Mesenchymal stem cell (in vitro differentiated cells and primary cell): ENCODE results near the gene UQCRQ. TPM values are rescaled to one million over a fixed set of nuclear protein-coding genes. Genes with fewer than 3 reads are reported as not detected.

Source experiments
- DNase-seq: peaks from one replicate; pipeline ENCODE4 v3.0.0-alpha.2; 2013
- H2AFZ ChIP-seq: one replicate; pipeline ENCODE4 v1.6.1; 2013; ENCODE audit warnings: low read depth, mild to moderate bottlenecking, control low read depth, inconsistent platforms, low read length, moderate library complexity
- H2AK5ac ChIP-seq: 2 replicates; pipeline ENCODE4 v1.6.1; 2013; ENCODE audit warnings: low read length, moderate library complexity, mild to moderate bottlenecking, inconsistent platforms; ENCODE audit not compliant: severe bottlenecking
- H2BK120ac ChIP-seq: one replicate; pipeline ENCODE4 v1.6.1; 2013; ENCODE audit warnings: low read depth, mild to moderate bottlenecking, inconsistent platforms, low read length, moderate library complexity
- H2BK12ac ChIP-seq, 2 experiments: one replicate each; pipeline ENCODE4 v1.6.1; 2013; ENCODE audit warnings: inconsistent platforms in 2 of 2, low read length in 2 of 2, mild to moderate bottlenecking in 2 of 2, moderate library complexity in 2 of 2, control low read depth in 1 of 2
- H2BK15ac ChIP-seq: one replicate; pipeline ENCODE4 v1.6.1; 2013; ENCODE audit warnings: mild to moderate bottlenecking, low read depth, inconsistent platforms; ENCODE audit not compliant: poor library complexity, severe bottlenecking
- H2BK5ac ChIP-seq: 2 replicates; pipeline ENCODE4 v1.6.1; 2013; ENCODE audit warnings: low read depth, mild to moderate bottlenecking, low read length, control low read depth, inconsistent platforms; ENCODE audit not compliant: poor library complexity, severe bottlenecking
- H3K14ac ChIP-seq, 2 experiments: one replicate each; pipeline ENCODE4 v1.6.1; 2013; ENCODE audit warnings: inconsistent platforms in 2 of 2, low read length in 2 of 2, control low read depth in 1 of 2, mild to moderate bottlenecking in 1 of 2, moderate library complexity in 1 of 2
- H3K18ac ChIP-seq, 2 experiments: one replicate each; pipeline ENCODE4 v1.6.1; 2013; ENCODE audit warnings: inconsistent platforms in 2 of 2, low read length in 2 of 2, control low read depth in 1 of 2, low read depth in 1 of 2, mild to moderate bottlenecking in 1 of 2
- H3K23ac ChIP-seq, 2 experiments: one replicate each; pipeline ENCODE4 v1.6.1; 2013; ENCODE audit warnings: inconsistent platforms in 2 of 2, low read length in 2 of 2, mild to moderate bottlenecking in 2 of 2, moderate library complexity in 2 of 2, control low read depth in 1 of 2
- H3K27ac ChIP-seq: 2 replicates; pipeline ENCODE4 v1.5.1; 2013; ENCODE audit warnings: mild to moderate bottlenecking, moderate library complexity, low read length, control low read depth, inconsistent platforms; ENCODE audit not compliant: poor library complexity, severe bottlenecking
- H3K27me3 ChIP-seq, 2 experiments: 2 replicates each; pipeline versions ENCODE4 v1.6.1 to v1.7.0; 2013; ENCODE audit warnings: low read length in 2 of 2, mild to moderate bottlenecking in 2 of 2, moderate library complexity in 2 of 2, control low read depth in 1 of 2, inconsistent platforms in 1 of 2; ENCODE audit not compliant: control insufficient read depth in 1 of 2, insufficient read depth in 1 of 2
- H3K36me3 ChIP-seq, 2 experiments: 2 replicates each; pipeline versions ENCODE4 v1.6.1 to v1.7.0; 2013; ENCODE audit warnings: low read length in 2 of 2, control low read depth in 1 of 2, inconsistent platforms in 1 of 2, low read depth in 1 of 2, mild to moderate bottlenecking in 1 of 2; ENCODE audit not compliant: insufficient read depth in 2 of 2, control insufficient read depth in 1 of 2
- H3K4ac ChIP-seq, 2 experiments: one replicate each; pipeline ENCODE4 v1.6.1; 2013; ENCODE audit warnings: inconsistent platforms in 2 of 2, low read length in 2 of 2, mild to moderate bottlenecking in 2 of 2, moderate library complexity in 2 of 2, control low read depth in 1 of 2, low read depth in 1 of 2
- H3K4me1 ChIP-seq: 2 replicates; pipeline ENCODE4 v1.6.1; 2013; ENCODE audit warnings: low read depth, low read length, control low read depth; ENCODE audit not compliant: control insufficient read depth, insufficient read depth
- H3K4me2 ChIP-seq: 2 replicates; pipeline ENCODE4 v1.6.1; 2013; ENCODE audit warnings: low read length, mild to moderate bottlenecking, inconsistent platforms; ENCODE audit not compliant: poor library complexity, severe bottlenecking
- H3K4me3 ChIP-seq, 2 experiments: 2 replicates each; pipeline versions ENCODE4 v1.5.1 to v1.7.0; 2013; ENCODE audit warnings: low read length in 2 of 2, mild to moderate bottlenecking in 2 of 2, control low read depth in 1 of 2, low read depth in 1 of 2; ENCODE audit not compliant: insufficient read depth in 1 of 2
- H3K79me1 ChIP-seq: replicated peaks from 2 replicates; pipeline ENCODE4 v1.6.1; 2013; ENCODE audit warnings: mild to moderate bottlenecking, control low read depth, low read length, inconsistent platforms; ENCODE audit not compliant: poor library complexity, severe bottlenecking
- H3K9ac ChIP-seq: 2 replicates; pipeline ENCODE4 v1.7.0; 2013; ENCODE audit warnings: mild to moderate bottlenecking, low read length, moderate library complexity
- H3K9me3 ChIP-seq: 2 replicates; pipeline ENCODE4 v1.7.0; 2013; ENCODE audit warnings: mild to moderate bottlenecking, low read length; ENCODE audit not compliant: control insufficient read depth
- H4K8ac ChIP-seq: one replicate; pipeline ENCODE4 v1.6.1; 2013; ENCODE audit warnings: inconsistent platforms, mild to moderate bottlenecking, low read length, moderate library complexity
- H4K91ac ChIP-seq: one replicate; pipeline ENCODE4 v1.6.1; 2013; ENCODE audit warnings: mild to moderate bottlenecking, low read length, inconsistent platforms
- whole genome bisulfite sequencing: methylation state at CpG from one replicate; pipeline ENCODE4 v1.1.7; 2013; ENCODE audit warnings: mixed read lengths; 5-methylcytosine and 5-hydroxymethylcytosine counted together
- polyA plus RNA-seq, 2 experiments: library from polyadenylated mRNA; stranded (reverse); fragments of 200-250 nt; gene quantifications; one replicate each; pipeline ENCODE4 v1.2.3, GENCODE V29; 2013

UQCRQ gene
- 773 TPM for polyA plus RNA-seq (2013, experiment 1 of 2)
- 885 TPM for polyA plus RNA-seq (2013, experiment 2 of 2)

DNA sequence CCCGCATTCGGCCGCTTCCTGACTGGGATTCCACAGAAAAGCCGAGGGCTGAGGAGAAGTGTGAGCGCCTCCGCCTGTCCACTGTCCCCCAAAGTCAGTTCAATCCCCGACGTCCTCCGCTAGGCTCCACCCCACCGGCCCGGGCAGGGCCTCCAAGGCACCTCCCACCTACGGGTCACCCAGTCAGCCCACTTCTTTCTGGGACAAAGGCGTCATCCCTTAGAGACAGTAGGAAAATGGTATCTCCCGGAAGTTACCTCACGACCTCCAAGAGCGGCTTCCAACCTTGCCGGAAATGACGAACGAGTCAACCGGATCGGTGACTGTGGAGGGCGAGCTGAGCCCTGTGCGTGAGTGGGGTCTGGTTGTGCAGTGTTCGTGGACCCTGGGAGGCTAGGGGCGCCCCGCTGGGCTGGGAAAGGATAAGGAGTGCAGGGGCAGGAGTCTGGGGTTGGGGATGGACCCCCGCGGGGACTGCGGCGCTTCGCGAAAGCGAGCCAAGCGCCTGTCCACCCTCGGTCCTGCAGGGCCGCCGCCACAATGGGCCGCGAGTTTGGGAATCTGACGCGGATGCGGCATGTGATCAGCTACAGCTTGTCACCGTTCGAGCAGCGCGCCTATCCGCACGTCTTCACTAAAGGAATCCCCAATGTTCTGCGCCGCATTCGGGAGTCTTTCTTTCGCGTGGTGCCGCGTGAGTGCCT, at the start of gene UQCRQ, which contains the start of gene GDF9:
Gene UQCRQ (plus strand): TSS at position 301 of the 704 bp plus-strand sequence. CDS start 240 bp downstream, at position 541.
Gene GDF9 (minus strand): TSS at position 128 of the 704 bp plus-strand sequence. CDS start 1,936 bp downstream, outside the sequence.
- Histone ChIP-seq H2AK5ac (no peak within 1 kb of the TSS), H3K27ac (peak within 1 kb of the TSS; percentile 83), H3K14ac (peak within 1 kb of the TSS in 1 of 2 experiments; percentile 83), H2BK5ac (peak within 1 kb of the TSS; percentile 59), H3K4me1 (peaks cover 6% of the 10 kb centered on the region), H3K4ac (peak within 1 kb of the TSS; percentile 48 to 93), H2BK12ac (peak within 1 kb of the TSS in 1 of 2 experiments; percentile 29), H4K8ac (peak within 1 kb of the TSS; percentile 89), H3K18ac (peak within 1 kb of the TSS; percentile 92 to 97), H3K4me2 (peak within 1 kb of the TSS; percentile 77), H3K9ac (peak within 1 kb of the TSS; percentile 98), H2AFZ (peak within 1 kb of the TSS; percentile 93), H3K4me3 (peak within 1 kb of the TSS; percentile 85 to 97), H2BK15ac (peak within 1 kb of the TSS; percentile 1), H3K79me1 (peaks cover 4% of the 10 kb centered on the region), H2BK120ac (peak within 1 kb of the TSS; percentile 40), H3K36me3 (peaks cover 12 to 34% of the 10 kb centered on the region in 2 experiments), H3K27me3 (no peaks in the 10 kb centered on the region), H4K91ac (peak within 1 kb of the TSS; percentile 81), H3K9me3 (no peaks in the 10 kb centered on the region), H3K23ac (peak within 1 kb of the TSS in 1 of 2 experiments; percentile 94)
- 1% methylated on average over 54 of the region's 55 CpGs for WGBS
- peak; percentile 100 for DNase-seq

DNA sequence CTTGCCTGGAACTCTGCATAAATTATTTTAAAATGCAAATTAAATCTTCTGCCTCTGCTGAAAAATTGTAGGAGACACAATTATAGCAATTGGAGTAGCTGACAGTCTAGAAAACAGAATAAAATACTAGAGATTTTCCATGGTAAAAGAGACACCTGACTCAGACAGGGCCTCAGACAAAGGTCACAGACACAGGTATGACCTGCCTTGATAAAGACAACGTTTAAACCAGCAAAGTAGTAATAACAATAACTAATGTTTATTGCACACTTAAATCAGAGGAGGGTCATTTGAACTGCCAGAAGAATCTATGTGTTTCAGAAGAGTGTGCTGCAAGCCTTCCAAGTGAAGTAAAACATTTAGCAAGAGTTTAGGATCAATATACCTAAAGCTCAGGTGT, 49.4 kb upstream of the UQCRQ start:
- Histone ChIP-seq H3K9me3 (no peaks in the 10 kb centered on the region), H3K4me3 (no peak overlapping the region), H2BK15ac (no peak overlapping the region), H3K4me2 (no peak overlapping the region), H3K9ac (no peak overlapping the region), H3K79me1 (no peaks in the 10 kb centered on the region), H2BK5ac (no peak overlapping the region), H3K4me1 (peaks cover 21% of the 10 kb centered on the region), H2AK5ac (no peak overlapping the region), H2BK12ac (no peak overlapping the region), H3K36me3 (peaks cover 0 to 7% of the 10 kb centered on the region in 2 experiments), H3K27ac (no peak overlapping the region), H4K8ac (no peak overlapping the region), H3K27me3 (peaks cover 12 to 19% of the 10 kb centered on the region in 2 experiments), H3K14ac (no peak overlapping the region), H4K91ac (no peak overlapping the region), H2BK120ac (no peak overlapping the region), H2AFZ (no peak overlapping the region), H3K18ac (no peak overlapping the region), H3K4ac (no peak overlapping the region), H3K23ac (no peak overlapping the region)
- no peak for DNase-seq
- WGBS = no CpG with 5 or more reads among the region's 1 CpG

DNA sequence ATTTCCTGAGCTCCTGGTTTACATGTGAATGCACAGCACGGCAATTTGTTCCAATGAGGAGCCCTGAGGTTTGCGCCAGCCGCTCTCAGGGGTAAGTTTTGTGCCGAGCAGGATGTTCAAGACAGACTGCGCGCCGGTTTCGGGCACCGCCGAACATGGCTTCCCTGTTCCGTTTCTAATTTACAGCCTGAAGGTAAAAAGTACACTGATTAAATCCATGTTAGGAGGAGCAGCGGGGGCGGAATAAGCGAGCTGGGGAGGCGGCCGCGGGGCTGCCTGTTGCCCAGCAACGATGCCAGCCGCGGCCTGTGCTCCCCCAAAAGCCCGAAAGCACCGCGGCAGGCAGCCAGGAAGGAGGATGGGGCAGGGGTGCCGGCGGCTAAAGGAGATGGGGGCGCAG, 47.0 kb upstream of the UQCRQ start:
- no peak overlapping the region for H3K4ac ChIP-seq
- no peak for DNase-seq
- no peak overlapping the region for H2AK5ac ChIP-seq
- WGBS = 92% methylated on average over 26 of the region's 26 CpGs
- H3K79me1 ChIP-seq = no peaks in the 10 kb centered on the region
- H3K4me1 ChIP-seq = peaks cover 15% of the 10 kb centered on the region
- no peak overlapping the region for H4K8ac ChIP-seq
- no peak overlapping the region for H3K23ac ChIP-seq
- H3K18ac ChIP-seq = no peak overlapping the region
- no peak overlapping the region for H2BK120ac ChIP-seq
- H3K27ac ChIP-seq = no peak overlapping the region
- H2BK12ac ChIP-seq = no peak overlapping the region
- H3K9me3 ChIP-seq = no peaks in the 10 kb centered on the region
- H4K91ac ChIP-seq = no peak overlapping the region
- H2AFZ ChIP-seq = no peak overlapping the region
- no peak overlapping the region for H3K14ac ChIP-seq
- no peaks in the 10 kb centered on the region for H3K27me3 ChIP-seq
- peak overlapping the region; percentile 19 for H3K9ac ChIP-seq
- H3K4me3 ChIP-seq = peak overlapping the region in 1 of 2 experiments; percentile 26
- H2BK15ac ChIP-seq = no peak overlapping the region
- peaks cover 2 to 6% of the 10 kb centered on the region in 2 experiments for H3K36me3 ChIP-seq
- H2BK5ac ChIP-seq = no peak overlapping the region
- H3K4me2 ChIP-seq = no peak overlapping the region

- Histone ChIP-seq H3K4me2 (no peak overlapping the region), H3K27me3 (no peaks in the 10 kb centered on the region), H3K9me3 (no peaks in the 10 kb centered on the region), H3K4me1 (peaks cover 11% of the 10 kb centered on the region), H3K36me3 (peaks cover 4 to 11% of the 10 kb centered on the region in 2 experiments), H3K23ac (no peak overlapping the region), H3K14ac (no peak overlapping the region), H3K4me3 (peak overlapping the region in 1 of 2 experiments; percentile 20), H3K27ac (no peak overlapping the region), H4K8ac (peak overlapping the region; percentile 66), H3K4ac (no peak overlapping the region), H4K91ac (no peak overlapping the region), H2AFZ (no peak overlapping the region), H3K79me1 (no peaks in the 10 kb centered on the region), H2BK15ac (no peak overlapping the region), H3K18ac (no peak overlapping the region), H2AK5ac (no peak overlapping the region), H3K9ac (peak overlapping the region; percentile 19), H2BK120ac (no peak overlapping the region), H2BK12ac (no peak overlapping the region), H2BK5ac (no peak overlapping the region)
- 33% methylated on average over 13 of the region's 15 CpGs for WGBS
- DNase-seq = peak; percentile 88
These were observed 46.2 kb upstream of the UQCRQ start for GRCh38 chr5:132820162-132820754.
